HCT116 (cell line): Measurements from ENCODE around the gene PTPA. TPM values are rescaled to one million over a fixed set of nuclear protein-coding genes. Genes with fewer than 3 reads are reported as not detected.

ENCODE experiments used
- ATAC-seq: fragments of 200-7000 bp; cut with Tn5 transposase; 2 replicates; pipeline ENCODE4 v1.9.1; 2020; ENCODE audit warnings: mild to moderate bottlenecking, moderate library complexity
- BruUV-seq: library from RNA; stranded (reverse); fragments of 400-500 nt; replicated peaks from 2 replicates; lab custom pipeline; 2021; lab: Mats Ljungman, UMichigan
- CTCF ChIA-PET: fragments of 300-600 bp; sonication (Branson Sonifier 250); formaldehyde crosslinking; loops from one replicate; lab custom pipeline; 2021; ENCODE audit warnings: antibody characterized with exemption; lab: Charles Lee
- POLR2A ChIA-PET: fragments of 300-600, 350-600 bp; sonication (Branson Sonifier 250); formaldehyde crosslinking; loops from one replicate; lab custom pipeline; 2021; ENCODE audit warnings: antibody characterized with exemption; lab: Charles Lee
- RAD21 ChIA-PET, 2 experiments: fragments of 300-600 bp; sonication (Branson Sonifier 250); formaldehyde crosslinking; loops; one replicate each; lab custom pipeline; 2023; ENCODE audit warnings: low total read pairs in 2 of 2; ENCODE audit not compliant: uncharacterized antibody in 2 of 2, unreplicated experiment in 2 of 2, low non-redundant PET in 1 of 2; lab: Charles Lee
- DNase-seq: peaks from one replicate; pipeline ENCODE4 v3.0.0-alpha.2; 2010; ENCODE audit warnings: low read depth, low spot score
- H2AFZ ChIP-seq: fragments of 200-600 bp; shearing (Covaris generic), sonication (generic); 2 replicates; pipeline ENCODE4 v1.6.1; 2017; ENCODE audit warnings: low read depth, mixed run types, mixed read lengths, antibody characterized with exemption, low read length; ENCODE audit not compliant: poor library complexity, severe bottlenecking
- H3K27ac ChIP-seq: 2 replicates; pipeline ENCODE4 v1.5.1; 2012; ENCODE audit warnings: low read depth, low read length
- H3K27me3 ChIP-seq: fragments of 200-600 bp; sonication (generic); 2 replicates; pipeline ENCODE4 v1.6.1; 2016; ENCODE audit warnings: mixed run types, low read length, mixed read lengths; ENCODE audit not compliant: insufficient read depth
- H3K36me3 ChIP-seq, 2 experiments: fragments of 200-500 bp in 1 of 2; fragments of 200-600 bp in 1 of 2; sonication (Bioruptor generic) in 1 of 2; sonication (generic) in 1 of 2; 2 replicates each; pipeline versions ENCODE4 v1.5.1 to v1.6.1; 2014 to 2016; ENCODE audit warnings: low read length in 2 of 2, inconsistent platforms in 1 of 2, mixed read lengths in 1 of 2, mixed run types in 1 of 2; ENCODE audit not compliant: insufficient read depth in 2 of 2, control insufficient read depth in 1 of 2
- H3K4me1 ChIP-seq, 2 experiments: fragments of 200-600 bp in 1 of 2; sonication (generic) in 1 of 2; 2 replicates each; pipeline versions ENCODE4 v1.5.1 to v1.6.1; 2012 to 2017; ENCODE audit warnings: low read length in 2 of 2, inconsistent platforms in 1 of 2, mild to moderate bottlenecking in 1 of 2, mixed read lengths in 1 of 2, mixed run types in 1 of 2, moderate library complexity in 1 of 2; ENCODE audit not compliant: insufficient read depth in 2 of 2, control insufficient read depth in 1 of 2
- H3K4me2 ChIP-seq: fragments of 200-600 bp; sonication (generic); 2 replicates; pipeline ENCODE4 v1.6.1; 2017; ENCODE audit warnings: mixed run types, low read length, mixed read lengths
- H3K4me3 ChIP-seq, 2 experiments: fragments of 200-600 bp in 1 of 2; sonication (generic) in 1 of 2; replicated peaks in 1 of 2; 2 replicates each; pipeline ENCODE4 v1.5.1; 2011 to 2016; ENCODE audit warnings: low read length in 2 of 2, control low read depth in 1 of 2, low read depth in 1 of 2, mild to moderate bottlenecking in 1 of 2, mixed read lengths in 1 of 2, mixed run types in 1 of 2
- H3K79me2 ChIP-seq: fragments of 200-600 bp; sonication (generic); 2 replicates; pipeline ENCODE4 v1.6.1; 2017; ENCODE audit warnings: mild to moderate bottlenecking, mixed run types, low read length, moderate library complexity, mixed read lengths; ENCODE audit not compliant: insufficient read depth
- H3K9ac ChIP-seq: fragments of 200-600 bp; sonication (generic); 2 replicates; pipeline ENCODE4 v1.6.1; 2016; ENCODE audit warnings: low read length, mixed read lengths
- H3K9me2 ChIP-seq: fragments of 200-600 bp; sonication (generic), shearing (Covaris generic); 2 replicates; pipeline ENCODE4 v1.6.1; 2017; ENCODE audit warnings: mixed run types, mild to moderate bottlenecking, moderate library complexity; ENCODE audit not compliant: insufficient read depth
- H3K9me3 ChIP-seq, 2 experiments: fragments of 200-500 bp in 1 of 2; fragments of 200-600 bp in 1 of 2; sonication (Bioruptor generic) in 1 of 2; sonication (generic) in 1 of 2; 2 replicates each; pipeline ENCODE4 v1.6.1; 2014 to 2017; ENCODE audit warnings: low read length in 2 of 2, mixed read lengths in 2 of 2, inconsistent platforms in 1 of 2, low read depth in 1 of 2, mild to moderate bottlenecking in 1 of 2, mixed run types in 1 of 2, moderate library complexity in 1 of 2; ENCODE audit not compliant: control insufficient read depth in 1 of 2, insufficient read depth in 1 of 2
- H4K20me1 ChIP-seq: fragments of 200-600 bp; sonication (generic), shearing (Covaris generic); 2 replicates; pipeline ENCODE4 v1.6.1; 2017; ENCODE audit warnings: mixed run types, mild to moderate bottlenecking, moderate library complexity; ENCODE audit not compliant: insufficient read depth
- CBX3 ChIP-seq: IDR thresholded peaks from 2 replicates; pipeline ENCODE4 v1.6.1; 2012; ENCODE audit warnings: low read depth
- CEBPB ChIP-seq: IDR thresholded peaks from 2 replicates; pipeline ENCODE4 v1.6.1; 2012; ENCODE audit warnings: low read depth
- CTCF ChIP-seq, 3 experiments: fragments of 200-600 bp in 1 of 3; sonication (generic) in 1 of 3; IDR thresholded peaks in 2 of 3; conservative IDR thresholded peaks in 1 of 3; 2 replicates each; pipeline ENCODE4 v1.5.1; 2012 to 2017; ENCODE audit warnings: low read depth in 2 of 3, low read length in 2 of 3, antibody characterized with exemption in 1 of 3, borderline replicate concordance in 1 of 3, control low read depth in 1 of 3, mild to moderate bottlenecking in 1 of 3, mixed read lengths in 1 of 3, mixed run types in 1 of 3, moderate library complexity in 1 of 3; ENCODE audit not compliant: insufficient read depth in 1 of 3
- EGR1 ChIP-seq: IDR thresholded peaks from 2 replicates; pipeline ENCODE4 v1.6.1; 2012; ENCODE audit warnings: low read depth
- ELF1 ChIP-seq: IDR thresholded peaks from 2 replicates; pipeline ENCODE4 v1.6.1; 2012; ENCODE audit warnings: low read depth, borderline replicate concordance
- EZH2 ChIP-seq: fragments of 200-600 bp; sonication (generic); IDR thresholded peaks from 2 replicates; pipeline ENCODE4 v1.6.1; 2017; ENCODE audit warnings: antibody characterized with exemption, mixed run types
- EZH2phosphoT487 ChIP-seq: fragments of 200-600 bp; IDR thresholded peaks from 2 replicates; pipeline ENCODE4 v1.6.1; 2018; ENCODE audit warnings: antibody characterized with exemption, borderline replicate concordance
- POLR2A ChIP-seq: IDR thresholded peaks from 2 replicates; pipeline ENCODE4 v1.7.0; 2011; ENCODE audit warnings: borderline replicate concordance; ENCODE audit not compliant: insufficient read depth, insufficient read length; ENCODE audit errors: extremely low read depth
- POLR2AphosphoS5 ChIP-seq: IDR thresholded peaks from 2 replicates; pipeline ENCODE4 v1.6.1; 2011; ENCODE audit warnings: mild to moderate bottlenecking, low read depth, low read length, moderate library complexity
- RAD21 ChIP-seq: IDR thresholded peaks from 2 replicates; pipeline ENCODE4 v1.6.1; 2012; ENCODE audit warnings: low read depth, mild to moderate bottlenecking
- REST ChIP-seq: IDR thresholded peaks from 2 replicates; pipeline ENCODE4 v1.6.1; 2012; ENCODE audit warnings: low read depth
- SP1 ChIP-seq: IDR thresholded peaks from 2 replicates; pipeline ENCODE4 v1.6.1; 2012; ENCODE audit warnings: low read depth
- SRF ChIP-seq: IDR thresholded peaks from 2 replicates; pipeline ENCODE4 v1.6.1; 2012; ENCODE audit warnings: low read depth
- TCF7L2 ChIP-seq: IDR thresholded peaks from 2 replicates; pipeline ENCODE4 v1.7.0; 2011; ENCODE audit warnings: borderline replicate concordance, inconsistent platforms; ENCODE audit not compliant: insufficient read depth, insufficient read length; ENCODE audit errors: extremely low read depth
- ZFX ChIP-seq: fragments of 450-650 bp; IDR thresholded peaks from 2 replicates; pipeline ENCODE4 v1.6.1; 2017
- ZNF274 ChIP-seq: fragments of 200-500 bp; sonication (Bioruptor generic); IDR thresholded peaks from 2 replicates; pipeline ENCODE4 v1.6.1; 2014; ENCODE audit warnings: mild to moderate bottlenecking, low read depth, low read length, inconsistent platforms
- intact Hi-C: fragments of 100-400 bp; cut with micrococcal nuclease; formaldehyde crosslinking; loops from 2 replicates; pipeline ENCODE4 v1.10.0; 2022
- total RNA-seq: library from RNA; stranded (reverse); gene quantifications from one replicate; pipeline ENCODE4 v1.2.1, GENCODE V29; 2021; ENCODE audit not compliant: unreplicated experiment
- TF ChIP-seq, protein P1 (sequence below): IDR thresholded peaks from 2 replicates; pipeline ENCODE4 v1.6.1; 2012
- TF ChIP-seq, protein P2 (sequence below): IDR thresholded peaks from 2 replicates; pipeline ENCODE4 v1.6.1; 2012

PTPA gene
- total RNA-seq, 1 experiment from 2014 or later = 177 TPM

GRCh38 chr9:129073404-129073803, 37.8 kb upstream of the PTPA start:
- no peak overlapping the region for H3K4me3 ChIP-seq
- no peaks in the 10 kb centered on the region for H3K27me3 ChIP-seq
- no peaks in the 10 kb centered on the region for H4K20me1 ChIP-seq
- no peaks in the 10 kb centered on the region for H3K36me3 ChIP-seq
- H3K27ac ChIP-seq = no peak overlapping the region
- intact Hi-C loops = no loop called here
- no peaks in the 10 kb centered on the region for H3K9me2 ChIP-seq
- no peak overlapping the region for H2AFZ ChIP-seq
- POLR2A ChIA-PET = no interaction called here
- TF ChIP-seq TCF7L2 (no peak), SP1 (no peak), POLR2AphosphoS5 (no peak), RAD21 (no peak), EZH2 (no peak), ZNF274 (no peak), CBX3 (no peak), CTCF (IDR thresholded peaks at IDR 0.05 in 2 of 3, conservative IDR thresholded peaks at IDR 0.05 in 1 of 3; ENCODE audit: borderline replicate concordance in 1 of 3, insufficient read depth in 1 of 3, low read depth in 2 of 3, low read length in 2 of 3) (no peak), ZFX (no peak), POLR2A (no peak), REST (no peak), EZH2phosphoT487 (no peak), EGR1 (no peak), ELF1 (no peak), CEBPB (no peak), SRF (no peak)
- TF ChIP-seq, protein P1, sequence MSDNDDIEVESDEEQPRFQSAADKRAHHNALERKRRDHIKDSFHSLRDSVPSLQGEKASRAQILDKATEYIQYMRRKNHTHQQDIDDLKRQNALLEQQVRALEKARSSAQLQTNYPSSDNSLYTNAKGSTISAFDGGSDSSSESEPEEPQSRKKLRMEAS = no peak
- TF ChIP-seq, protein P2, sequence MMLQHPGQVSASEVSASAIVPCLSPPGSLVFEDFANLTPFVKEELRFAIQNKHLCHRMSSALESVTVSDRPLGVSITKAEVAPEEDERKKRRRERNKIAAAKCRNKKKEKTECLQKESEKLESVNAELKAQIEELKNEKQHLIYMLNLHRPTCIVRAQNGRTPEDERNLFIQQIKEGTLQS = no peak
- H3K9me3 ChIP-seq = no peaks in the 10 kb centered on the region
- BruUV-seq = no TSS peak
- RAD21 ChIA-PET = no interaction called here
- ATAC-seq (no peak), DNase-seq (no peak)
- no peak overlapping the region for H3K9ac ChIP-seq
- H3K4me2 ChIP-seq = no peak overlapping the region
- H3K4me1 ChIP-seq = no peaks in the 10 kb centered on the region
- CTCF ChIA-PET = no interaction called here
- no peaks in the 10 kb centered on the region for H3K79me2 ChIP-seq
